Breast epithelium (tissue), 4 donors: ENCODE data around the gene ELMO1. TPM values are rescaled to one million over a fixed set of nuclear protein-coding genes. Genes with fewer than 3 reads are reported as not detected.
A peak's percentile ranks its signal among the peaks of the same experiment; 100 is the strongest.

Experiments used
- DNase-seq, 2 donors: peaks; one replicate each; pipeline ENCODE4 v3.0.0-alpha.2; 2019; ENCODE audit warnings: low spot score in 2 of 2
- H3K27ac ChIP-seq, 2 donors: fragments of 200-600 bp; sonication (generic) in 1 of 2; one replicate each; pipeline ENCODE4 v1.5.1; 2016 to 2019; ENCODE audit warnings: mild to moderate bottlenecking in 1 of 2
- H3K27me3 ChIP-seq, 2 donors: fragments of 200-600 bp; sonication (generic) in 1 of 2; one replicate each; pipeline versions ENCODE4 v1.5.1 to v1.6.0; 2017 to 2019; ENCODE audit warnings: control low read depth in 1 of 2, mild to moderate bottlenecking in 1 of 2
- H3K36me3 ChIP-seq: fragments of 200-600 bp; one replicate; pipeline ENCODE4 v1.5.1; 2019
- H3K4me1 ChIP-seq, 2 donors: fragments of 200-600 bp; sonication (generic); one replicate each; pipeline ENCODE4 v1.5.1; 2016 to 2019; ENCODE audit warnings: control low read depth in 1 of 2
- H3K4me3 ChIP-seq, 3 donors: fragments of 200-600 bp; sonication (generic); 1 replicate in 2 of 3; 2 replicates in 1 of 3; pipeline ENCODE4 v1.5.1; 2016 to 2019; ENCODE audit warnings: mild to moderate bottlenecking in 3 of 3, moderate library complexity in 2 of 3
- H3K9me3 ChIP-seq, 2 donors: fragments of 200-600 bp; sonication (generic) in 1 of 2; one replicate each; pipeline ENCODE4 v1.5.1; 2016 to 2019; ENCODE audit warnings: control low read depth in 1 of 2
- POLR2A ChIP-seq: fragments of 450-650 bp; IDR thresholded peaks from one replicate; pipeline ENCODE4 v1.6.1; 2016; ENCODE audit warnings: antibody characterized with exemption, mild to moderate bottlenecking, moderate library complexity
- POLR2AphosphoS5 ChIP-seq, 3 donors: sonication (generic); formaldehyde crosslinking; IDR thresholded peaks; one replicate each; pipeline ENCODE4 v1.6.1; 2017; ENCODE audit warnings: antibody characterized with exemption in 3 of 3
- intact Hi-C: fragments of 100-400 bp; cut with DNase I; formaldehyde crosslinking; loops from one replicate; pipeline ENCODE4 v1.15.1; 2023; ENCODE audit warnings: low total_unique reads
- total RNA-seq, 3 donors: library from RNA; depleted of rRNA; stranded (reverse); fragments of >200 nt; gene quantifications; one replicate each; pipeline ENCODE4 v1.1.0, GENCODE V29; 2016
- TF ChIP-seq, protein P1 (sequence below), 3 donors: fragments of 450-650 bp; IDR thresholded peaks; one replicate each; pipeline ENCODE4 v1.5.1; 2016 to 2017; ENCODE audit warnings: antibody characterized with exemption in 3 of 3, mild to moderate bottlenecking in 3 of 3, moderate library complexity in 3 of 3

The ELMO1 gene
- total RNA-seq, 3 donors from 2014 or later, result 49.5 to 110 (median 66.9) TPM

DNA sequence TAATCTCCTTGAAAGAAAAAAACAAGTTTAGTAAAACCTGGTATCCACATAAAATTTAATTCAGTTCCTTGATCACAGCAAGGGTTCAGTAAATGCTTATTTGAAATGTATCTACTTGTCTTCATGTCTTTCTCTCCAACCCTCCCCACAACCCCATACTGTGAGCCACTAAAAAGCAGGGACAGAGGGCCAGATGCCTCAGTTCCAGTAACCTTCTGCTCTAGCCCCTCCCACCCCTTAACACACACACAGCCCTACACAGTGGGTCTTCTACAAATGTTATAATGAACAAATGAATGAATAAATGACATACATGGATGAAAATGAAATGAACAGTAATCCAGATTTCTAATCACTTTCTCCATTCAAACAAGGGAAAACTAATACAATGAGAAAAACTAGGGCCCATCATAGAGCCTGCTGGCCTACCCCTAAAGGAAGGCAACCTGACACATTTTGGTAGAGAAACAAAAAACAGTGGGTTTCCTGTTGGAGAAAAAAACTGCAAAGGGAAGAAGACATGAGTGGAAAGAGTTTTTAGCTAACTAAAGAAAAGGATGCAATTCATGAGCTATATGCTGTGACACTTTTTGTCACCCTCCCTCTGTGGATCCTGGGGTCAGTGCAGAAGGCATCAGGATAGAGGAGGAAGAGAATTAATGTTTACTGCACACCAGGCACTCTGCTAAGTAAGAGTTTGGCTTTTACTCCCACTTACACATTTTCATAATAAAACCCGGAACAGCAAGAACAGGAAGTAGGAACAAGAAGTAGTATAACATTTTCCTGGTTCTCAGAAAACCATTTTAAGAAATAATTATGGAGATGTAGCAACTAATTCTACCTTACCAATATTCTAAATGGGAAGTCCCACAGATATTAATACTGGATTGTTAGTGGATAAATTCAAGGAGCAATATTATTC lies 38.1 kb downstream of the ELMO1 start:
- Histone ChIP-seq H3K4me1 (peaks cover 0 to 5% of the 10 kb centered on the region in 2 donors), H3K9me3 (no peaks in the 10 kb centered on the region), H3K36me3 (no peaks in the 10 kb centered on the region), H3K4me3 (no peak overlapping the region), H3K27ac (peak overlapping the region in 1 of 2 donors; percentile 9), H3K27me3 (no peaks in the 10 kb centered on the region)
- no peak for DNase-seq
- intact Hi-C loops, result no loop called here
- TF ChIP-seq, protein P1, sequence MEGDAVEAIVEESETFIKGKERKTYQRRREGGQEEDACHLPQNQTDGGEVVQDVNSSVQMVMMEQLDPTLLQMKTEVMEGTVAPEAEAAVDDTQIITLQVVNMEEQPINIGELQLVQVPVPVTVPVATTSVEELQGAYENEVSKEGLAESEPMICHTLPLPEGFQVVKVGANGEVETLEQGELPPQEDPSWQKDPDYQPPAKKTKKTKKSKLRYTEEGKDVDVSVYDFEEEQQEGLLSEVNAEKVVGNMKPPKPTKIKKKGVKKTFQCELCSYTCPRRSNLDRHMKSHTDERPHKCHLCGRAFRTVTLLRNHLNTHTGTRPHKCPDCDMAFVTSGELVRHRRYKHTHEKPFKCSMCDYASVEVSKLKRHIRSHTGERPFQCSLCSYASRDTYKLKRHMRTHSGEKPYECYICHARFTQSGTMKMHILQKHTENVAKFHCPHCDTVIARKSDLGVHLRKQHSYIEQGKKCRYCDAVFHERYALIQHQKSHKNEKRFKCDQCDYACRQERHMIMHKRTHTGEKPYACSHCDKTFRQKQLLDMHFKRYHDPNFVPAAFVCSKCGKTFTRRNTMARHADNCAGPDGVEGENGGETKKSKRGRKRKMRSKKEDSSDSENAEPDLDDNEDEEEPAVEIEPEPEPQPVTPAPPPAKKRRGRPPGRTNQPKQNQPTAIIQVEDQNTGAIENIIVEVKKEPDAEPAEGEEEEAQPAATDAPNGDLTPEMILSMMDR (IDR thresholded peaks at IDR 0.05), result no peak
- TF ChIP-seq POLR2A, result no peak
- TF ChIP-seq POLR2AphosphoS5 (IDR thresholded peaks at IDR 0.05), result no peak

DNA sequence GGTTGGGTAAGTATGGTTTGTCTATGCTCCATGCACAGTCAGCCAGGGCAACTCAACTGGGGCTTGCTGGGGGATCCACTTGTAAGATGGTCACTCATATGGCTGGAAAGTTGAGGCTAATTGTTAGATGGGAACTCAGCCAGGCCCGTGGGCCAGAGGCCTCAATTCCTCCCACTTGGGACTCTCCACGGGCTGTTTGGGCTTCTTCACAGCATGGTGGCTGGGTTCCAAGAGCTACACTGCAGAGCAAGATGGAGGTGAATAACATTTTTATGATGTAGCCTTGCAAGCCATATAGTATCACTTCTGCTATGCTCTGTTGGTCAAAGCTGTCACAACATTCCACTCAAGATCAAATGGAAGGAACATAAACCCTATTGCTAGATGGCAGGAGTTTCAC lies 39.2 kb downstream of the ELMO1 start:
- no peak for DNase-seq
- Histone ChIP-seq H3K27me3 (no peaks in the 10 kb centered on the region), H3K9me3 (no peaks in the 10 kb centered on the region), H3K27ac (no peak overlapping the region), H3K4me3 (no peak overlapping the region), H3K36me3 (no peaks in the 10 kb centered on the region), H3K4me1 (peaks cover 0 to 5% of the 10 kb centered on the region in 2 donors)
- TF ChIP-seq POLR2AphosphoS5 (IDR thresholded peaks at IDR 0.05), result no peak
- intact Hi-C loops, result no loop called here

DNA sequence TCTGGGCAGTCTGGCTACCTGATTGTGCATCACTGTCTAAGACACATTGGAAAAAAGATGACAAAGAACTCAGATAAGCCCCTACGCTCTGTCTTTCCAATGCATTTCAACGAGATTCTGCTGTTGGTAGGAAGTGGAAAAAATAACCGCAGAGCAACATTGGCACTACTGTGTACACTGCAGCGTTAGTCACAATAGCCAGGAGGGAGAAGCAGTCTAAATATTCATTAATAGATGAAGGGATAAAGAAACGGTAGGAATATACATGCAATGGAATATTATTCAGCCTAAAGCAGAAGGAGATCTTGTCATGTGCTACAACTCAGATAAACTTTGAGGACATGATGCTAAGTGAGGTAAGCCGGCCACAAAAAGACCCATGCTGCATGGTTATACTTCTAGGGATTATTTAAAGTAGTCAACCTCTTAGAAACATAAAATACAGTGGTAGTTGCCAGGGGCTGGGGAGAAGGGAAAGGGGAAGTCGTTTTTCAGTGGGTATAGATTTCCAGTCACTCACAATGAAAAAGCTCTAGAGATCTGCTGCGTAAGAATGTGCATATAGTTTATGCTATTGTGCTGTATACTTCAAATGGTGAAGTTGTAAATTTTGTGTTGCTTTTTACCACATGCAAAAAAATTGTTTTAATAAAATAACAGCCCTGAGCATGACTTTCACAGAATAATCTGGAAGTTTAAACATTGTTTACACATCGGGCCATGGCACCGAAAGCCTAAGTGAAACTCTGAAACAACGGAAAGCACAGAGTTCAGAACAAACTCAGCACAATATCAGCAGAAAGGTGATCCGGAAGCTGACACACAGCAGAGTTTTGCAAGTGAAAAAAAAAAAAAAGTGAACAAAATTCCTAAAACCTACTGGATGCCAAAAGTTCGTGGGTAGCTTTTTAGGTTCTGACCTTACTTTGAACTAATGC lies 40.1 kb downstream of the ELMO1 start:
- Histone ChIP-seq H3K36me3 (no peaks in the 10 kb centered on the region), H3K4me1 (peaks cover 0 to 5% of the 10 kb centered on the region in 2 donors), H3K27ac (no peak overlapping the region), H3K27me3 (no peaks in the 10 kb centered on the region), H3K9me3 (no peaks in the 10 kb centered on the region), H3K4me3 (no peak overlapping the region)
- intact Hi-C loops, result no loop called here
- no peak for DNase-seq
- TF ChIP-seq, protein P1 (IDR thresholded peaks at IDR 0.05), result no peak
- TF ChIP-seq POLR2A (no peak), POLR2AphosphoS5 (IDR thresholded peaks at IDR 0.05) (no peak)

DNA sequence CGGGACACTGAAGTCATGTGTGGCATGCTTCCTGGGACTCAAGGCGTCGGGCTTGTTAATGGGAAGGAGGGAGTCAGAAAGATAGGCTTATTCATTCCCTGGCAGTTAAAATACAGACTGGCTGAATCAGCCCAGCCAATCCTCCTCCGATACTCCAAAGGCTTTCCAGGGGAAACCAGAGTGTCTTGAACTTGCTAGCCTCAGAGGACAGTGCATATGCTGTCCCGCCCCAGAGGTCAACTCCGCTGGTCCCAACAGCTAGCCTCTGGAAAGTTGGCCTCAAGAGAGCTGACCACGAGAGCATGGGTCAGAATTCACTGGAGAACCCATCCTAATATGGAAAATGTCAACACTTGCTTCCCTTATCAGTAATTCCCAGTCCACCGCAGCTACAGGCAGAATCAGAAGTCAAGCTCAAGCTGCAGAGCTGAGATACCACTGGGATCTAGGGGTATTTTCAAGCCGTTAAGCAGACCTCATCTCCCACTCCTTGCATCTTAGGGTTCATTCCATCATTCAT lies 43.0 kb downstream of the ELMO1 start:
- H3K4me1 ChIP-seq, result peaks cover 0 to 5% of the 10 kb centered on the region in 2 donors
- H3K27ac ChIP-seq, result no peak overlapping the region
- TF ChIP-seq POLR2AphosphoS5 (IDR thresholded peaks at IDR 0.05) (no peak), POLR2A (no peak)
- TF ChIP-seq, protein P1 (IDR thresholded peaks at IDR 0.05), result no peak
- H3K9me3 ChIP-seq, result no peaks in the 10 kb centered on the region
- no peaks in the 10 kb centered on the region for H3K36me3 ChIP-seq
- no peak for DNase-seq
- intact Hi-C loops, result no loop called here
- H3K4me3 ChIP-seq, result no peak overlapping the region
- no peaks in the 10 kb centered on the region for H3K27me3 ChIP-seq

DNA sequence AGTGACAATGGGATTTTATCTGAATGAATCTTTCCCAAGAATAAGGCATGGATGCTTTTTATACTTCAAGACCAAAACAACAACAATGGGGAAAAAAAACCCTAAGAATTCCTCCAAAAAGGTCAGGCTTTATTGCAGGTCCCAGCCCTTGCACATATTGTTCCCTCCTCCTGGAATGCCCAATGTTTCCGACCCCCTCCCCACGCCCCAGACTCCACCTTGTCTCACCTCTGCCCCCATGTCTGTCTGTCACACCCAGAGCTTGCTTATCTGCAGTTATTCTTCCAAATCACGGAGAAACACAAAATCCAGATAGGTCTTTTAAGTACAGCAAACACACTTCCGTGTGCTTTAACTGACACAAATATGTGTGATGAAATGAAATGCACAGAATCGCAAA lies 43.5 kb downstream of the ELMO1 start:
- no peaks in the 10 kb centered on the region for H3K9me3 ChIP-seq
- no peaks in the 10 kb centered on the region for H3K27me3 ChIP-seq
- H3K27ac ChIP-seq, result no peak overlapping the region
- intact Hi-C loops, result no loop called here
- H3K4me3 ChIP-seq, result no peak overlapping the region
- TF ChIP-seq, protein P1 (IDR thresholded peaks at IDR 0.05), result no peak
- TF ChIP-seq POLR2AphosphoS5 (IDR thresholded peaks at IDR 0.05) (no peak), POLR2A (no peak)
- no peak for DNase-seq
- no peaks in the 10 kb centered on the region for H3K36me3 ChIP-seq
- H3K4me1 ChIP-seq, result peaks cover 0 to 5% of the 10 kb centered on the region in 2 donors
